HG03280 (cell line): ENCODE results near the gene MEF2A.
"Not testable (repeated sequence)": the region's sequence is repeated elsewhere in the genome, so short reads cannot be mapped to it uniquely, and the experiment has no call there.

ENCODE experiments used
- ATAC-seq: cut with Tn5 transposase; IDR thresholded peaks from one replicate; pipeline ENCODE4 v1.9.1; 2021; ENCODE audit warnings: mild to moderate bottlenecking, moderate library complexity; ENCODE audit not compliant: unreplicated experiment

MEF2A gene

GRCh38 chr15:99727330-99727729 is 161.5 kb downstream of the MEF2A start:
- ATAC-seq, result no peak

GRCh38 chr15:99727733-99728132 is 161.9 kb downstream of the MEF2A start:
- no peak for ATAC-seq

DNA sequence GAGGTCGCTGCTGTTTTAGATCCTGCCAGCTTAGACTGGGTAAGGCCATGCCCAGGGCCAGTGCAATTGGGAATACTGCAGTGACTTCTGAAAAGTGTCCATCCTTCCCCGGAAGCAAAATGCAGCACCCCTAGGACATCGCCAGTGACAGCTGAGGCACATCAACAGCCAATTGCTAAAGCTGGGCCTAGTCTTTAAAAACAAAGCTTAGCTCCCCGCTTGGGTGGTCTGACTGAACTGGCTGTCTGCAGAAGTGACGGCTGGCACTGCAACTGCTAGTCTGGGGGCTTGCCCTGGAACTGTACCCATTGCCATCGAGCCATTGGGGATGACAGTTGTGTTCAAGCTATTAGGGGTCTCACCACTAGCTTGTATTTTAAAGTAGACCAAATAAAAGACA is 163.1 kb downstream of the MEF2A start:
- ATAC-seq, result no peak

- ATAC-seq, result no peak
These were observed 163.5 kb downstream of the MEF2A start for GRCh38 chr15:99729327-99729726.

DNA sequence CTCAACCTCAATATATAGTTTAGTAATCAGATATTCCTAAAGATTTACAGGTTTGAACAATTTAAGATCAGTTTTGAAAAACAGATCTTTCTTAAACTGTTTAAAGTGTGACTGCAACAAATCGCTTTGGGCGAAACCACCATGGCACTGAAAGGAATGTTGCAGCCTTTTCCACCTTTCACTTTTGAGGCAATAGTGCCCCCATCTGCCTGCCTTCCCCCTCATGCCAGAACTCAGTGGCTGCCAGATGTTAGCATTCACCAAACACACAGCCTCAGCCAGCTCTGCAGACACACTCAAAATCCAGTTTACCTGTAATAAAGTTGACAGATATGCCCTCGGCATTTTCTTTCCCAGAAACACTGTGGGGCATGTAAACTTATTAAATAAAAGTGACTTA is 164.1 kb downstream of the MEF2A start:
- no peak for ATAC-seq

DNA sequence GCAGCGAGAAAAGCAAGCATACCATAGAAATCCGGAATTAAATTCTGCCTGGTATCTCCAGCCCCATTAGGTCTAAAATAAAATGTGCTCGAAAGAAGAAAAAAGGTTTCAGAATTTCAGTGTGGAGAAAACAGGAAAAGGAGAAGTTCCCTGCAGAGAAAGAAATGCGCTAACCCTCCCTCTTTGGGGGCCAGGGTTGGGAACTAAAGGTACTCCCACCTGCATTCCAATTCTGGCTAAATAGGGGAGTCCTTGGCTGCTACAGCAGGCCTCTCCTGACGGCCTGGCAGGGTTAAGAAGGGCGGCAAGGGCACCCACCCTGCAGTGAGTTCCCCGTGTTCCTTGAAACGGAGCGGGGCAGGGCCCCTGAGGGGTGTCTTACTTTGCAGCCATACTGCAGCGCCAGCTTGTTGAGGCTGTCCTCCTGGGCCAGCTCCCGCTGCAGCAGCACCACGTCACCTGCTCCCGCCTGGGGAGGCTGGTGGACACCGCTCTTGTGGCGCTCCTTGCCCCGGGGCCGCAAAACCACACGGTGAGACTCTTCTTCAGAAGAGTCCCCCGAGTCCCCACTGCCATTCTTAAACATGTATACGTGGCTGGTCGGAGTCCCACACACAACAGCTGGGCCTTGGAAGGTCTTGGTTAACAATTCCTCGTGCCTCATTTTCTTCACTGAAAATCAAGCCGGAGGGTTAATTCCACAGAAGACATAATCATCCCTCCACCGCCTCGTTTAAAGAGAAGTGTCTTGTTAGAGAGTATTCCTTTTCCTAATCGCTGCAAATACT is 165.7 kb downstream of the MEF2A start:
- no peak for ATAC-seq

- ATAC-seq, result no peak
These were observed 166.5 kb downstream of the MEF2A start for GRCh38 chr15:99732124-99732750.

GRCh38 chr15:99732751-99733267 is 167.0 kb downstream of the MEF2A start:
- peak; percentile 21 for ATAC-seq

DNA sequence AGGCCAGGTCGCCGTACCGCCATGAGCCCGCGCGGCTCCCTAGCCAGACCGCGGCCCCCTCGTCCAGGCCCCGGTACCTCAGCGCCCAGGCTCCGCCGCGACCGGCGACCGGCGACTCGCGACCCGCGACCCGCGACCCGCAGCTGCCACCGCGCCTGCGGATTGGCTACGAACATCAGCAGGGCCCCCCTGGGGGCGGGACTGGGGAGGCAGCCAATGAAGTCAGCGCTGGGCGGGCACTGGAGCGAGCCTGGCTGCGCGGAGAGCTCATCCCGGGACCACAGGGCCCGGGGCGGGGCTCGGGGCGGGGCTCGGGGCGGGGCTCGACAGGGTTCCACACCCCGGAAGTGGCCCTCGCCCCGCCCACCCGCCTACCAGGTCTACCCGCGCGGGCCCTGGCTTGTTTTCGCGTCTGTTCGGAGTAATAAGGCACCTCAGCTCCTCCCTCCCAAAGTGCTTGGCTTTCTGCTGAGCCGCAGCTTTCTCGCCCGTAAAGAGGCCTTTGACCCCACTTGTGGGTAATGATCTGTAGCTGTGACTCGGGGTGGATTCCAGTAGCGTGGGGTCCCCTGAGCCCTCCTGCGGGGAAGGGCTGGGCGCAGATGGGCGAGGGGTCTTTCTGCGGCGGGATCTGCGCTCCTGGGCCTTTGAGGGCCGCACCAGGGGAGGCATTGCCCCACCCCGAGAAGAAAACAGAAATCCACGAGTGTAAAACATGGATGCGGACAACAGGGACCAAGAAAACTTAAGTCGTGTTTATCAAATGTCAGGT is 167.7 kb downstream of the MEF2A start, which contains the start of gene LYSMD4:
TSS of gene LYSMD4 (minus strand) at position 170 of the 772 bp plus-strand sequence. CDS start 1,438 bp downstream, outside the sequence.
- peak; percentile 99 for ATAC-seq

DNA sequence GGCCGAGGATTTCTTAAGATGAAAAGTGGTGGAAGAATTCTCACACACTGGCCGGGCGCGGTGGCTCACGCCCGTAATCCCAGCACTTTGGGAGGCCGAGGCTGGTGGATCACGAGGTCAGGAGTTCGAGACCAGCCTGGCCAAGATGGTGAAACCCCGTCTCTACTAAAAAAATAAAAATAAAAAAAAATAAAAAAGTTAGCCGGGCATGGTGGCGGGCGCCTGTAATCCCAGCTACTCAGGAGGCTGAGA is 168.2 kb downstream of the MEF2A start:
- not testable (repeated sequence) for ATAC-seq

DNA sequence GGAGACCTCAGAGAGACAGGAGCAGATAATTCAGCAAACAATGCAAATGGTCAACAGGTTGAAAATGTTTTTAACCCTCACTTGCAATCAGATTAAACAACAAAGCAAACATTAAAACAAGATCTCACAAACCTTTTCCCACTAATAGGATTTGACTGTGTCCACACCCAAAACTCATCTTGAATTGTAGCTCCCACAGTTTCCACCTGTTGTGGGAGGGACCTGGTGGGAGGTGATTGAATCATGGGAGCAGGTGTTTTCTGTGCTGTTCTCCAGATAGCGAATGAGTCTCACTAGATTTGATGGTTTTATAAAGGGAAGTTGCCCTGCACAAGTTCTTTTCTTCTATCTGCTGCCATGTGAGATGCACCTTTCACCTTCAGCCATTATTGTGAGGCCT is 168.8 kb downstream of the MEF2A start:
- ATAC-seq, result no peak

- no peak for ATAC-seq
These were observed 170.1 kb downstream of the MEF2A start for GRCh38 chr15:99735868-99736267.

- no peak for ATAC-seq
These were observed 170.9 kb downstream of the MEF2A start for GRCh38 chr15:99736702-99737101.

DNA sequence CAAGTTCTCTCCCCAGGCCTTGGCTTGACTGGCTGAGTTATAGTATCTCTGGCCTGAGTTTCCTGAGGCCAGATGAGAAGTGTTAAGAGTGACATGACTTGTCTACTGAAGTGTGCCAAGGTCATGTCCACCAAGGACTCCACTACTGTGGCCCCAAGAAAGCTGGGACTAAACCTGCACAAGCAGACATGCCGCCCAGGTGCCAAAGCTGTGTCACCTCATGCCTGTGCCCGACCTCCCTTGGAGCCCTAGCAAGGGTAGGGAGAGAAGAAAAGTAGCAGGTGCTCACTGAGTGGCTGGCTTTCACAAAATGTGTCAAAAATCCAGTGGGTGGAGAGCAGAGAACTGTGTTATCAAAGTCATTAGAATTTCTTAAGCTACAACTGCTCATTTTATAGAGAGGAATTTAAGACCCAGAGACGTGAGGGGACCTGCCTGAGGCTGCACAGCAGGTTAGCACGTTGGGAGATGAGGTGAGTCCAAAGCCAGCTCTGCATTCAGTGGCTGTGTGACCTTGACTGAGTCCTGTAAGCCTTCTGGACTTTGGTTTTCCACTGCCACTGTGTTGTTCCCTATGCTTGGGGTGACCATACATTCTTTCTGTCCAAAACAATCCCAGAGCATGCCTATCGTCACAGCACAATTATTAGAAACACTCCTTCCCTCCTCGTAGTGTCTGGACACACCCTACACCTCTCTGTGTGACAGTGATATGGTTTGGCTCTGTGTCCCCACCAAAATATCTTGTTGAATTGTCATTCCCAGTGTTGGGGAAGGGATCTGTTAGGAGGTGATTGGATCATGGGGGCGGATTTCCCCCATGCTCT is 172.4 kb downstream of the MEF2A start:
- ATAC-seq, result no peak

GRCh38 chr15:99741835-99742234 is 176.1 kb downstream of the MEF2A start:
- ATAC-seq, result no peak

- ATAC-seq, result no peak
These were observed 178.4 kb downstream of the MEF2A start for GRCh38 chr15:99744142-99744541.

- no peak for ATAC-seq
These were observed 179.7 kb downstream of the MEF2A start for GRCh38 chr15:99745370-99746086.

DNA sequence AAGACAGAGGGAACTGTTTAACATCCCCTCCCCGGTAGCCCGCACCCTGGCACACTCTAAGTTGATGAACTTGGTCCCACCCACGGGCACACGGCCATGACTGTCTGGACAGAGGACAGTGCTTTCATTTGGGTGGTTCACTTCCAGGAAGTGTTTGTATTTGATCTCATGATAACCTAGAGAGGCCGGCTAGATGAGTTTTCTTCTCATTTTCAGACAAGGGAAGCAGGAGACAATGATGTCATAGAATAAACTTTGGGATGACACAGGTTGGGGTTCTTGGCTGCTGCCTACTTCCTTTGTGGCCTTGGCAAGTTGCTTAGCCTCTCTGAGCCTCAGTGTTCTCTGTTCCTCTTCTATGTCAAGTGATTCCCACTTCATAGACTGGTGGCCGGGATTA is 183.6 kb downstream of the MEF2A start:
- ATAC-seq, result no peak

GRCh38 chr15:99750326-99750725 is 184.5 kb downstream of the MEF2A start:
- not testable (repeated sequence) for ATAC-seq

- no peak for ATAC-seq
These were observed 186.8 kb downstream of the MEF2A start for GRCh38 chr15:99752556-99752955.
